Upper lobe of left lung (tissue), 6 donors: ENCODE data around the gene PLCB1. TPM values are rescaled to one million over a fixed set of nuclear protein-coding genes. Genes with fewer than 3 reads are reported as not detected.

Source experiments
- ATAC-seq, 2 donors: fragments of 200-7000 bp; cut with Tn5 transposase; one replicate each; pipeline ENCODE4 v1.9.1; 2022; ENCODE audit warnings: mild to moderate bottlenecking in 2 of 2, moderate library complexity in 2 of 2; ENCODE audit not compliant: low FRiP score in 2 of 2
- DNase-seq, 2 donors: peaks; one replicate each; pipeline ENCODE4 v3.0.0-alpha.2; 2019 to 2020
- H3K27ac ChIP-seq, 4 donors: fragments of 200-600 bp; sonication (generic); one replicate each; pipeline ENCODE4 v1.5.1; 2016 to 2019
- H3K27me3 ChIP-seq, 4 donors: fragments of 200-600 bp; sonication (generic); one replicate each; pipeline ENCODE4 v1.5.1; 2017 to 2019
- H3K36me3 ChIP-seq, 4 donors: fragments of 200-600 bp; sonication (generic); one replicate each; pipeline ENCODE4 v1.5.1; 2016 to 2019
- H3K4me1 ChIP-seq, 4 donors: fragments of 200-600 bp; sonication (generic); one replicate each; pipeline ENCODE4 v1.5.1; 2018 to 2019
- H3K4me3 ChIP-seq, 4 donors: fragments of 200-600 bp; sonication (generic); one replicate each; pipeline ENCODE4 v1.5.1; 2017 to 2019; ENCODE audit warnings: mild to moderate bottlenecking in 2 of 4, moderate library complexity in 1 of 4
- H3K9me3 ChIP-seq, 4 donors: fragments of 200-600 bp; sonication (generic); one replicate each; pipeline ENCODE4 v1.5.1; 2018 to 2019
- CTCF ChIP-seq, 6 experiments: fragments of 450-650 bp in 4 of 6; fragments of 200-600 bp in 2 of 6; sonication (generic) in 2 of 6; IDR thresholded peaks; one replicate each; pipeline ENCODE4 v1.5.1; 2016 to 2019; ENCODE audit warnings: antibody characterized with exemption in 6 of 6
- EP300 ChIP-seq, 4 donors: sonication (generic); formaldehyde crosslinking; IDR thresholded peaks; one replicate each; pipeline ENCODE4 v1.5.1; 2017; ENCODE audit warnings: antibody characterized with exemption in 4 of 4, control low read depth in 2 of 4
- POLR2A ChIP-seq, 4 donors: fragments of 450-650 bp; IDR thresholded peaks; one replicate each; pipeline ENCODE4 v1.5.1; 2016 to 2017; ENCODE audit warnings: antibody characterized with exemption in 4 of 4, mild to moderate bottlenecking in 2 of 4
- POLR2AphosphoS5 ChIP-seq, 2 donors: sonication (generic); formaldehyde crosslinking; IDR thresholded peaks; one replicate each; pipeline ENCODE4 v1.5.1; 2017; ENCODE audit warnings: antibody characterized with exemption in 2 of 2
- WGBS, 2 donors: methylation state at CpG; one replicate each; pipeline ENCODE4 v1.1.5; 2017 to 2018; 5-methylcytosine and 5-hydroxymethylcytosine counted together
- total RNA-seq, 6 donors: library from RNA; depleted of rRNA in 4 of 6; stranded (reverse); fragments of >200 nt in 4 of 6; gene quantifications; one replicate each; pipeline versions ENCODE4 v1.1.0 to v1.2.1, GENCODE V29; 2016 to 2021
- donor health status: DM: no; HTN: no; CAD: no; lungs with moderate emphysema.
- donor health status: DM: no; HTN: yes; CAD: no; lungs with severe emphysema.

PLCB1 gene
- total RNA-seq, 6 donors from 2014 or later, result 4.8 to 26.2 (median 10.7) TPM

GRCh38 chr20:8510808-8511207 lies 378.7 kb downstream of the PLCB1 start:
- no peak for TF ChIP-seq POLR2A (IDR thresholded peaks at IDR 0.05)
- no peak for TF ChIP-seq POLR2AphosphoS5 (IDR thresholded peaks at IDR 0.05)
- Histone ChIP-seq H3K36me3 (no peaks in the 10 kb centered on the region), H3K27ac (no peak overlapping the region), H3K27me3 (no peaks in the 10 kb centered on the region), H3K4me1 (no peaks in the 10 kb centered on the region), H3K4me3 (no peak overlapping the region), H3K9me3 (no peaks in the 10 kb centered on the region)
- ATAC-seq (no peak), DNase-seq (no peak)

- no peak for ATAC-seq
- no peak for DNase-seq
- H3K27me3 ChIP-seq, result no peaks in the 10 kb centered on the region
- H3K27ac ChIP-seq, result no peak overlapping the region
- H3K36me3 ChIP-seq, result no peaks in the 10 kb centered on the region
- H3K4me3 ChIP-seq, result no peak overlapping the region
- WGBS, 2 donors, result 87 to 91% methylated on average over 5 of the region's 5 CpGs
- H3K9me3 ChIP-seq, result no peaks in the 10 kb centered on the region
- TF ChIP-seq POLR2AphosphoS5 (IDR thresholded peaks at IDR 0.05), result no peak
- TF ChIP-seq POLR2A (IDR thresholded peaks at IDR 0.05), result no peak
- TF ChIP-seq CTCF (IDR thresholded peaks at IDR 0.05), result no peak
- no peak for TF ChIP-seq EP300 (IDR thresholded peaks at IDR 0.05)
- H3K4me1 ChIP-seq, result no peaks in the 10 kb centered on the region
These were observed 379.9 kb downstream of the PLCB1 start for GRCh38 chr20:8512003-8512402.

- no peaks in the 10 kb centered on the region for H3K27me3 ChIP-seq
- H3K36me3 ChIP-seq, result no peaks in the 10 kb centered on the region
- DNase-seq (no peak), ATAC-seq (no peak)
- H3K4me3 ChIP-seq, result no peak overlapping the region
- 73 to 92% methylated on average over 4 of the region's 4 CpGs for WGBS, 2 donors
- no peaks in the 10 kb centered on the region for H3K9me3 ChIP-seq
- no peak for TF ChIP-seq POLR2A (IDR thresholded peaks at IDR 0.05)
- TF ChIP-seq POLR2AphosphoS5 (IDR thresholded peaks at IDR 0.05), result no peak
- no peak for TF ChIP-seq EP300 (IDR thresholded peaks at IDR 0.05)
- no peak for TF ChIP-seq CTCF (IDR thresholded peaks at IDR 0.05)
- H3K4me1 ChIP-seq, result no peaks in the 10 kb centered on the region
- H3K27ac ChIP-seq, result no peak overlapping the region
These were observed 383.9 kb downstream of the PLCB1 start for GRCh38 chr20:8515810-8516435.

- ATAC-seq, result no peak
- Histone ChIP-seq H3K9me3 (no peaks in the 10 kb centered on the region), H3K4me3 (no peak overlapping the region), H3K4me1 (no peaks in the 10 kb centered on the region), H3K36me3 (no peaks in the 10 kb centered on the region), H3K27ac (no peak overlapping the region), H3K27me3 (no peaks in the 10 kb centered on the region)
- WGBS, 2 donors, result 78 to 87% methylated on average over 4 of the region's 4 CpGs
- no peak for DNase-seq
- TF ChIP-seq CTCF (IDR thresholded peaks at IDR 0.05), result no peak
- no peak for TF ChIP-seq POLR2AphosphoS5 (IDR thresholded peaks at IDR 0.05)
- TF ChIP-seq POLR2A (IDR thresholded peaks at IDR 0.05), result no peak
- no peak for TF ChIP-seq EP300 (IDR thresholded peaks at IDR 0.05)
These were observed 386.8 kb downstream of the PLCB1 start for GRCh38 chr20:8518878-8519277.

- H3K27ac ChIP-seq, result no peak overlapping the region
- no peak overlapping the region for H3K4me3 ChIP-seq
- H3K36me3 ChIP-seq, result no peaks in the 10 kb centered on the region
- TF ChIP-seq POLR2A (IDR thresholded peaks at IDR 0.05), result no peak
- TF ChIP-seq POLR2AphosphoS5 (IDR thresholded peaks at IDR 0.05), result no peak
- no peak for TF ChIP-seq CTCF (IDR thresholded peaks at IDR 0.05)
- TF ChIP-seq EP300 (IDR thresholded peaks at IDR 0.05), result no peak
- H3K27me3 ChIP-seq, result no peaks in the 10 kb centered on the region
- H3K4me1 ChIP-seq, result no peaks in the 10 kb centered on the region
- DNase-seq, result no peak
- WGBS, 2 donors, result 76 to 94% methylated on average over 1 of the region's 1 CpG
- ATAC-seq, result no peak
- H3K9me3 ChIP-seq, result no peaks in the 10 kb centered on the region
These were observed 387.8 kb downstream of the PLCB1 start for GRCh38 chr20:8519887-8520286.
